CD4-positive, alpha-beta T cell (primary cell): ENCODE measurements around the gene MGRN1. TPM values are rescaled to one million over a fixed set of nuclear protein-coding genes. Genes with fewer than 3 reads are reported as not detected.
A peak's percentile ranks its signal among the peaks of the same experiment; 100 is the strongest.

Source experiments
- ATAC-seq: fragments of 200-7000 bp; cut with Tn5 transposase; one replicate; pipeline ENCODE4 v1.10.0; 2022; ENCODE audit warnings: mild to moderate bottlenecking; ENCODE audit not compliant: poor library complexity
- CTCF ChIA-PET: fragments of 350-600 bp; sonication (Branson Sonifier 250); formaldehyde crosslinking; loops from one replicate; lab custom pipeline; 2021; ENCODE audit warnings: antibody characterized with exemption, inconsistent platforms; lab: Charles Lee
- POLR2A ChIA-PET: fragments of 350-600 bp; sonication (Branson Sonifier 250); formaldehyde crosslinking; loops from one replicate; lab custom pipeline; 2021; ENCODE audit warnings: antibody characterized with exemption, inconsistent platforms; lab: Charles Lee
- DNase-seq, 14 experiments: peaks; one replicate each; pipeline ENCODE4 v3.0.0-alpha.2; 2013 to 2020; ENCODE audit warnings: mixed read lengths in 2 of 14
- H3K27ac ChIP-seq, 2 donors: one replicate each; pipeline versions ENCODE4 v1.5.1 to v1.7.0; 2013; ENCODE audit warnings: low read length in 2 of 2, low read depth in 1 of 2, mild to moderate bottlenecking in 1 of 2
- H3K27me3 ChIP-seq, 2 experiments: 1 replicate in 1 of 2; 2 replicates in 1 of 2; pipeline versions ENCODE4 v1.6.1 to v1.7.0; 2013; ENCODE audit warnings: low read length in 2 of 2, control low read depth in 1 of 2, mild to moderate bottlenecking in 1 of 2, moderate library complexity in 1 of 2; ENCODE audit not compliant: insufficient read depth in 2 of 2, control insufficient read depth in 1 of 2
- H3K36me3 ChIP-seq: one replicate; pipeline ENCODE4 v1.6.1; 2013; ENCODE audit warnings: low read length, control low read depth; ENCODE audit not compliant: insufficient read depth
- H3K4me1 ChIP-seq: one replicate; pipeline ENCODE4 v1.6.1; 2013; ENCODE audit warnings: low read length, control low read depth; ENCODE audit not compliant: insufficient read depth
- H3K4me3 ChIP-seq: one replicate; pipeline ENCODE4 v1.5.1; 2013; ENCODE audit warnings: mild to moderate bottlenecking, low read length, moderate library complexity
- H3K9me3 ChIP-seq, 2 experiments: 1 replicate in 1 of 2; 2 replicates in 1 of 2; pipeline versions ENCODE4 v1.6.1 to v1.7.0; 2013; ENCODE audit warnings: low read length in 2 of 2, mild to moderate bottlenecking in 2 of 2, control low read depth in 1 of 2, moderate library complexity in 1 of 2; ENCODE audit not compliant: control insufficient read depth in 1 of 2, insufficient read depth in 1 of 2
- H3K27ac Mint-ChIP-seq: one replicate; pipeline ENCODE4 v1.8.0; 2020; ENCODE audit warnings: mixed read lengths
- H3K27me3 Mint-ChIP-seq: one replicate; pipeline ENCODE4 v1.8.0; 2021; ENCODE audit warnings: mixed read lengths
- H3K36me3 Mint-ChIP-seq: one replicate; pipeline ENCODE4 v1.8.0; 2021; ENCODE audit warnings: low read depth, mixed read lengths
- H3K4me1 Mint-ChIP-seq: one replicate; pipeline ENCODE4 v1.8.0; 2021; ENCODE audit warnings: low read depth, mixed read lengths
- H3K4me3 Mint-ChIP-seq: one replicate; pipeline ENCODE4 v1.8.0; 2020; ENCODE audit warnings: mild to moderate bottlenecking, mixed read lengths
- H3K9me3 Mint-ChIP-seq: one replicate; pipeline ENCODE4 v1.8.0; 2020; ENCODE audit warnings: mixed read lengths
- CTCF ChIP-seq: fragments of 200-600 bp; IDR thresholded peaks from one replicate; pipeline ENCODE4 v1.8.0; 2022; ENCODE audit warnings: antibody characterized with exemption, mild to moderate bottlenecking
- intact Hi-C, 2 experiments: fragments of 100-400 bp; cut with DNase I in 1 of 2; cut with micrococcal nuclease in 1 of 2; formaldehyde crosslinking; loops; one replicate each; pipeline versions ENCODE4 v1.15.1 to v1.9.0; 2023 to 2025; cut with DNase I, micrococcal nuclease
- total RNA-seq, 174 experiments: library from RNA in 2 of 174; stranded (reverse) in 2 of 174; gene quantifications; one replicate each; pipeline ENCODE4 v1.2.3 and lab custom pipeline; 2021 to 2026

Gene MGRN1
- total RNA-seq, 2 experiments from 2014 or later, result 45.9 to 48.6 TPM

DNA sequence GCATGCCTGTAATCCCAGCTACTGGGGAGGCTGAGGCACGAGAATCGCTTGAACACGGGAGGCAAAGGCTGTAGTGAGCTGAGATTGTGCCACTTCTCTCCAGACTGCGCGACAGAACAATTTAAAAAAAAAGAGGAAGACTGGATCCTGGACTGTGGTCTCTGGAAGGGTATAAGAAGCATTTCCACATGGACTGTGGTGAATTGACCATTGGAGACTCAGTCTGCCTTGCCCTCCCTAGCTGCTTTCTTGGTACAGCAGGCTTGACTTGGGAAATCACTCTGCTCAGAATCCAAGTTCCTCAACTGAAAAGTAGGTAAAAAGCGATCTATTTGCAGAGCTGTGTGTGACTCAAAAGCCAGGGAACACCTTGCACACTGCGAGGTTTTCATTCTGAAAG is 1.0 kb upstream of the MGRN1 start:
- no peak overlapping the region for H3K4me3 ChIP-seq
- ChIA-PET POLR2A (interaction anchor here (0.9 to 4.3 kb wide), 14 partner anchors 9 to 370 kb away, joined by 3 to 54 read pairs (median 4); partner anchors contain the start of genes CDIP1, CORO7, NUDT16L1 and ROGDI), CTCF (interaction anchor here (1.0 to 3.0 kb wide), 12 partner anchors 8 to 370 kb away, joined by 3 to 28 read pairs (median 6); partner anchors contain the start of genes ANKS3, DNAAF8, HMOX2 and UBALD1)
- Mint-ChIP-seq H3K9me3 (no peaks in the 10 kb centered on the region), H3K27me3 (no peaks in the 10 kb centered on the region), H3K4me3 (peak overlapping the region; percentile 93), H3K36me3 (peaks cover 10% of the 10 kb centered on the region), H3K4me1 (peaks cover 33% of the 10 kb centered on the region), H3K27ac (peak overlapping the region; percentile 98)
- ATAC-seq, result no peak
- intact Hi-C loops, result no loop called here
- no peak for TF ChIP-seq CTCF
- H3K4me1 ChIP-seq, result peaks cover 30% of the 10 kb centered on the region
- no peaks in the 10 kb centered on the region for H3K36me3 ChIP-seq
- H3K27me3 ChIP-seq, result no peaks in the 10 kb centered on the region
- no peaks in the 10 kb centered on the region for H3K9me3 ChIP-seq
- no peak overlapping the region for H3K27ac ChIP-seq
- DNase-seq, result peak in 1 of 14 experiments; percentile 29

- peak overlapping the region; percentile 95 for H3K4me3 Mint-ChIP-seq
- no peaks in the 10 kb centered on the region for H3K9me3 Mint-ChIP-seq
- intact Hi-C loops, result loop anchor here (1.0 to 2.0 kb wide), 4 partner anchors 9 to 142 kb away; partner anchors contain the start of genes NUDT16L1 (in 2 of the 2) and ZNF500 (in 1 of the 2)
- Histone ChIP-seq H3K4me3 (peak overlapping the region; percentile 85), H3K27me3 (no peaks in the 10 kb centered on the region), H3K36me3 (no peaks in the 10 kb centered on the region), H3K27ac (peak overlapping the region; percentile 72 to 75), H3K9me3 (no peaks in the 10 kb centered on the region), H3K4me1 (peaks cover 29% of the 10 kb centered on the region)
- ATAC-seq (peak; percentile 23), DNase-seq (peak in 13 of 14 experiments; percentile 26 to 85 (median 45))
- ChIA-PET CTCF (interaction anchor here (0.6 to 3.0 kb wide), 18 partner anchors 9 to 371 kb away, joined by 3 to 28 read pairs (median 4); partner anchors contain the start of genes ANKS3, DNAAF8, HMOX2 and NUDT16L1), POLR2A (interaction anchor here (0.6 to 4.3 kb wide), 18 partner anchors 10 to 372 kb away, joined by 3 to 54 read pairs (median 4); partner anchors contain the start of genes ANKS3, CDIP1, CORO7 and DNAAF8)
- peaks cover 33% of the 10 kb centered on the region for H3K4me1 Mint-ChIP-seq
- H3K27ac Mint-ChIP-seq, result peak overlapping the region; percentile 98
- no peak for TF ChIP-seq CTCF
- peaks cover 15% of the 10 kb centered on the region for H3K36me3 Mint-ChIP-seq
- H3K27me3 Mint-ChIP-seq, result no peaks in the 10 kb centered on the region
Measured at GRCh38 chr16:4624827-4625559, 367 bp downstream of the MGRN1 start.

GRCh38 chr16:4625560-4626159 is 1.0 kb downstream of the MGRN1 start:
- Histone ChIP-seq H3K27me3 (no peaks in the 10 kb centered on the region), H3K27ac (peak overlapping the region; percentile 72 to 75), H3K9me3 (no peaks in the 10 kb centered on the region), H3K4me1 (peaks cover 29% of the 10 kb centered on the region), H3K4me3 (peak overlapping the region; percentile 85), H3K36me3 (peaks cover 2% of the 10 kb centered on the region)
- peak overlapping the region; percentile 94 for H3K27ac Mint-ChIP-seq
- H3K4me3 Mint-ChIP-seq, result peak overlapping the region; percentile 95
- DNase-seq (no peak), ATAC-seq (no peak)
- no peak for TF ChIP-seq CTCF
- peaks cover 15% of the 10 kb centered on the region for H3K36me3 Mint-ChIP-seq
- no peaks in the 10 kb centered on the region for H3K9me3 Mint-ChIP-seq
- intact Hi-C loops, result loop anchor here (2.0 kb wide), 3 partner anchors 25 to 141 kb away; partner anchors contain the start of genes NUDT16L1 (in 2 of the 2) and ZNF500 (in 1 of the 2)
- CTCF ChIA-PET, result interaction anchor here (1.9 to 3.0 kb wide), 3 partner anchors 10 to 109 kb away, joined by 6 to 28 read pairs (median 10); partner anchors contain the start of genes ANKS3, DNAAF8 and UBALD1
- no peaks in the 10 kb centered on the region for H3K27me3 Mint-ChIP-seq
- peaks cover 33% of the 10 kb centered on the region for H3K4me1 Mint-ChIP-seq
- POLR2A ChIA-PET, result interaction anchor here (0.6 to 4.3 kb wide), 7 partner anchors 10 to 120 kb away, joined by 3 to 54 read pairs (median 7); partner anchors contain the start of genes CDIP1, NUDT16L1 and UBALD1
